ENCODE measurements around the gene CAPN5. TPM values are rescaled to one million over a fixed set of nuclear protein-coding genes. Genes with fewer than 3 reads are reported as not detected.

The CAPN5 gene
- total and polyA plus RNA-seq, 2 donors from 2014 or later: 20.0 to 36.0 TPM

DNA sequence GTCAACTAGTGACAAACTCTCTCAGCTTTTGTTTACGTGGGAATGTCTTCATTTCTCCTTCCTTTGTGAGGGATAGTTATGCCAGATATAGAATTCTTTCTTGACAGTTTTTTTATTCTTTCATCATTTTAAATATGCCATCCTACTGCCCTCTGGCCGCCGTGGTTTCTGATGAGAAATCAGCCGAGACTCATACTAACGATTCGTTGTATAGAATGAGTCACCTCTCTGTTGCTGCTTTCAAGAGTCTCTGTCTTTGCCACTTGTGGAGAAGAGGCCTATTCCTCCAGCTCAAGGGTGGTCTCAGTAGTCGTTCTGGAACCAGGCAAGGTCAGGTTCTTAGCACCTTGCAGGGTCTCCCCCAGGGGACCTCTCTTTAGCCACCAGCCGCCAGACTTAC is 69.3 kb downstream of the CAPN5 start:
- no peaks in the 10 kb centered on the region for H3K36me3 ChIP-seq (ENCODE audit: control insufficient read depth in 2 of 3, insufficient read depth in 3 of 3, low read length in 3 of 3)
- no peak for DNase-seq
- H3K27me3 ChIP-seq (ENCODE audit: control insufficient read depth, insufficient read depth, low read length): peaks cover 6% of the 10 kb centered on the region
- FAIRE-seq: no peak
- intact Hi-C loops (cut with DNase I): no loop called here
- H3K27ac ChIP-seq (ENCODE audit: low read depth in 2 of 2, low read length in 2 of 2): no peak overlapping the region
- H3K4me3 ChIP-seq (ENCODE audit: low read length in 3 of 3): no peak overlapping the region
- TF ChIP-seq, protein P1, sequence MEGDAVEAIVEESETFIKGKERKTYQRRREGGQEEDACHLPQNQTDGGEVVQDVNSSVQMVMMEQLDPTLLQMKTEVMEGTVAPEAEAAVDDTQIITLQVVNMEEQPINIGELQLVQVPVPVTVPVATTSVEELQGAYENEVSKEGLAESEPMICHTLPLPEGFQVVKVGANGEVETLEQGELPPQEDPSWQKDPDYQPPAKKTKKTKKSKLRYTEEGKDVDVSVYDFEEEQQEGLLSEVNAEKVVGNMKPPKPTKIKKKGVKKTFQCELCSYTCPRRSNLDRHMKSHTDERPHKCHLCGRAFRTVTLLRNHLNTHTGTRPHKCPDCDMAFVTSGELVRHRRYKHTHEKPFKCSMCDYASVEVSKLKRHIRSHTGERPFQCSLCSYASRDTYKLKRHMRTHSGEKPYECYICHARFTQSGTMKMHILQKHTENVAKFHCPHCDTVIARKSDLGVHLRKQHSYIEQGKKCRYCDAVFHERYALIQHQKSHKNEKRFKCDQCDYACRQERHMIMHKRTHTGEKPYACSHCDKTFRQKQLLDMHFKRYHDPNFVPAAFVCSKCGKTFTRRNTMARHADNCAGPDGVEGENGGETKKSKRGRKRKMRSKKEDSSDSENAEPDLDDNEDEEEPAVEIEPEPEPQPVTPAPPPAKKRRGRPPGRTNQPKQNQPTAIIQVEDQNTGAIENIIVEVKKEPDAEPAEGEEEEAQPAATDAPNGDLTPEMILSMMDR (IDR thresholded peaks at IDR 0.05; ENCODE audit: borderline replicate concordance, extremely low read depth, insufficient read depth): no peak
- H3K4me1 ChIP-seq (ENCODE audit: control insufficient read depth in 2 of 3, insufficient read depth in 2 of 3, low read depth in 1 of 3, low read length in 3 of 3): peaks cover 0 to 10% (median 4%) of the 10 kb centered on the region in 3 donors
- H3K9ac ChIP-seq (ENCODE audit: low read length in 3 of 3): no peak overlapping the region
- H3K9me3 ChIP-seq (ENCODE audit: control insufficient read depth in 2 of 3, insufficient read depth in 1 of 3, low read length in 3 of 3): no peaks in the 10 kb centered on the region

DNA sequence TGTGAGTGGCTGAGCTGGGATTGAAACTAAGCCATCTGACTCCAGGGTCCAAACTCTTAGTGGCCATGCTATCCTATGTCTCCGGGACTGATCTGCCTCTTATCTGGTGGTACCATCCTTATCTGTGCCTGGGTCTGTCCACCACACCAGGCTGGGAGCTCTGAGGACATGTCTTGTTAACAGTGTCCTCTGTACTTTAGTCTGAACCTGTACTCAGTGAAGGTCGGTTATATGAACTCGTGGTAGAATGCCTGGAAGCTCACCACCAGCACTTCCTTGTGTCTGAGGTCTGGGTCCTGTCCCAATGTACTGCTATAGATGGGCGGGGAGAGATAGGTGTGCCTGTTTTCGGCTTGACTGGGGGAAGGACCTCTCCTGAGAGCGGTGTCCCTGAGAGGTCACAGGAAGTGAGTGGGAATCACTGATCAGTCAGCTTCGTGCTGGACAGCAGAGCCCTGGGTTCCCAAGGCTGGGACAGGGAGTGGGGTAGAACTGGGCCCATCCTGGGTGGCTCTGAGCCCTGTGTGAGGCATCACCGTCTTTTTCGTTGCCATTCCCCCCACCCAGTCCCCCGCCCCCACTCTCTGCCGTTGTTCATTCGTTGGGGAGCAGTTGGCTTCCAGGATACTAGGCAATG is 70.1 kb downstream of the CAPN5 start:
- no peak overlapping the region for H3K4me3 ChIP-seq (ENCODE audit: low read length in 3 of 3)
- H3K27me3 ChIP-seq (ENCODE audit: control insufficient read depth, insufficient read depth, low read length): peaks cover 6% of the 10 kb centered on the region
- TF ChIP-seq, protein P1 (IDR thresholded peaks at IDR 0.05; ENCODE audit: borderline replicate concordance, extremely low read depth, insufficient read depth): no peak
- H3K4me1 ChIP-seq (ENCODE audit: control insufficient read depth in 2 of 3, insufficient read depth in 2 of 3, low read depth in 1 of 3, low read length in 3 of 3): peaks cover 0 to 4% (median 0%) of the 10 kb centered on the region in 3 donors
- FAIRE-seq (no peak), DNase-seq (no peak)
- no peaks in the 10 kb centered on the region for H3K36me3 ChIP-seq (ENCODE audit: control insufficient read depth in 2 of 3, insufficient read depth in 3 of 3, low read length in 3 of 3)
- H3K9ac ChIP-seq (ENCODE audit: low read length in 3 of 3): no peak overlapping the region
- no peaks in the 10 kb centered on the region for H3K9me3 ChIP-seq (ENCODE audit: control insufficient read depth in 2 of 3, insufficient read depth in 1 of 3, low read length in 3 of 3)
- no peak overlapping the region for H3K27ac ChIP-seq (ENCODE audit: low read depth in 2 of 2, low read length in 2 of 2)
- intact Hi-C loops (cut with DNase I): no loop called here

DNA sequence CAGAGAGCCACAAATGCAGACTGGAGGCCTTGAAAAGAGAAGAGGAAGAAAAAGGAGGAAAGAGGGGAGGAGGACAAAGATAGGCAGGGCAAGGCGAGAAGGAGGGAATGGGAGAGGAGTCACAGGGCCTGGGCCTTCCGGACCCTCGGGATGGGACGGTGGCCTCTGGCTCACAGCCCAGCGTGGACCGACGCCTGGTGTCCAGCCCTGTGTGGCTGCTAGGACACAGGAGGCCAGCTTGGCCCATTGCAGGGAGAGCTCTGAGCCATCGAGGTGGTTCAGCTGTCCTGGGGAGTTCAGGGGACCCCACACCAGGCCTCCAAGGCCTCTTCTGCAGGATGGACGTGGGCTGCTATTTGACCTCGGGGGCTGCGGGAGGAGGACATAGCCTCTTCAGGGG is 70.7 kb downstream of the CAPN5 start:
- Histone ChIP-seq H3K27ac (ENCODE audit: low read depth in 2 of 2, low read length in 2 of 2) (no peak overlapping the region), H3K9ac (ENCODE audit: low read length in 3 of 3) (no peak overlapping the region), H3K4me3 (ENCODE audit: low read length in 3 of 3) (no peak overlapping the region), H3K4me1 (ENCODE audit: control insufficient read depth in 2 of 3, insufficient read depth in 2 of 3, low read depth in 1 of 3, low read length in 3 of 3) (peaks cover 0 to 2% (median 0%) of the 10 kb centered on the region in 3 donors), H3K36me3 (ENCODE audit: control insufficient read depth in 2 of 3, insufficient read depth in 3 of 3, low read length in 3 of 3) (no peaks in the 10 kb centered on the region), H3K27me3 (ENCODE audit: control insufficient read depth, insufficient read depth, low read length) (peaks cover 6% of the 10 kb centered on the region), H3K9me3 (ENCODE audit: control insufficient read depth in 2 of 3, insufficient read depth in 1 of 3, low read length in 3 of 3) (no peaks in the 10 kb centered on the region)
- DNase-seq (no peak), FAIRE-seq (no peak)
- TF ChIP-seq, protein P1 (IDR thresholded peaks at IDR 0.05; ENCODE audit: borderline replicate concordance, extremely low read depth, insufficient read depth): no peak
- intact Hi-C loops (cut with DNase I): no loop called here

Measured in kidney (tissue), 14 donors.